Measurements from ENCODE around the gene SUN3. TPM values are rescaled to one million over a fixed set of nuclear protein-coding genes. Genes with fewer than 3 reads are reported as not detected.

Gene SUN3
- total and polyA plus RNA-seq, 8 donors = not detected

- Histone ChIP-seq H3K9me3 (no peaks in the 10 kb centered on the region), H3K4me3 (no peak overlapping the region), H3K27me3 (peaks cover 0 to 3% (median 0%) of the 10 kb centered on the region in 4 donors), H3K27ac (no peak overlapping the region), H3K4me1 (no peaks in the 10 kb centered on the region), H3K36me3 (no peaks in the 10 kb centered on the region)
- no peak for FAIRE-seq
- ATAC-seq = no peak
- WGBS, 2 donors = 36 to 37% methylated on average over 5 of the region's 5 CpGs
- no peak for DNase-seq
- TF ChIP-seq CTCF (IDR thresholded peaks at IDR 0.05) = no peak
- intact Hi-C loops (cut with DNase I) = no loop called here
These were observed 3.3 kb downstream of the SUN3 start for GRCh38 chr7:48025624-48026023.

GRCh38 chr7:48017674-48018073, 11.2 kb downstream of the SUN3 start:
- ATAC-seq = no peak
- no peak for TF ChIP-seq CTCF (IDR thresholded peaks at IDR 0.05)
- no peaks in the 10 kb centered on the region for H3K27me3 ChIP-seq
- H3K4me1 ChIP-seq = no peaks in the 10 kb centered on the region
- no peak overlapping the region for H3K4me3 ChIP-seq
- DNase-seq = no peak
- 89 to 92% methylated on average over 4 of the region's 4 CpGs for WGBS, 2 donors
- intact Hi-C loops (cut with DNase I) = no loop called here
- H3K9me3 ChIP-seq = no peaks in the 10 kb centered on the region
- no peaks in the 10 kb centered on the region for H3K36me3 ChIP-seq
- H3K27ac ChIP-seq = no peak overlapping the region
- FAIRE-seq = no peak

- Histone ChIP-seq H3K4me3 (no peak overlapping the region), H3K9me3 (no peaks in the 10 kb centered on the region), H3K4me1 (no peaks in the 10 kb centered on the region), H3K27me3 (no peaks in the 10 kb centered on the region), H3K27ac (no peak overlapping the region), H3K36me3 (no peaks in the 10 kb centered on the region)
- DNase-seq (no peak), FAIRE-seq (no peak), ATAC-seq (no peak)
- intact Hi-C loops (cut with DNase I) = no loop called here
- TF ChIP-seq CTCF (IDR thresholded peaks at IDR 0.05) = no peak
These were observed 12.3 kb downstream of the SUN3 start for GRCh38 chr7:48016641-48017040.

- WGBS, 2 donors = 74 to 82% methylated on average over 3 of the region's 3 CpGs
- H3K27me3 ChIP-seq = no peaks in the 10 kb centered on the region
- H3K27ac ChIP-seq = no peak overlapping the region
- FAIRE-seq = no peak
- no peaks in the 10 kb centered on the region for H3K36me3 ChIP-seq
- ATAC-seq = no peak
- no peak for TF ChIP-seq CTCF (IDR thresholded peaks at IDR 0.05)
- no peak for DNase-seq
- no peaks in the 10 kb centered on the region for H3K9me3 ChIP-seq
- intact Hi-C loops (cut with DNase I) = no loop called here
- no peaks in the 10 kb centered on the region for H3K4me1 ChIP-seq
- H3K4me3 ChIP-seq = no peak overlapping the region
These were observed 17.0 kb downstream of the SUN3 start for GRCh38 chr7:48011951-48012350.

GRCh38 chr7:48011323-48011722, 17.6 kb downstream of the SUN3 start:
- Histone ChIP-seq H3K4me1 (no peaks in the 10 kb centered on the region), H3K27me3 (no peaks in the 10 kb centered on the region), H3K36me3 (no peaks in the 10 kb centered on the region), H3K27ac (no peak overlapping the region), H3K9me3 (no peaks in the 10 kb centered on the region), H3K4me3 (no peak overlapping the region)
- no peak for DNase-seq
- no peak for TF ChIP-seq CTCF (IDR thresholded peaks at IDR 0.05)
- intact Hi-C loops (cut with DNase I) = no loop called here
- FAIRE-seq = no peak
- 65 to 72% methylated on average over 2 of the region's 2 CpGs for WGBS, 2 donors
- no peak for ATAC-seq

All from pancreas (tissue), 10 donors.